ENCODE results near the gene MAP3K7CL. TPM values are rescaled to one million over a fixed set of nuclear protein-coding genes. Genes with fewer than 3 reads are reported as not detected.
A peak's percentile ranks its signal among the peaks of the same experiment; 100 is the strongest.

The MAP3K7CL gene
- total RNA-seq, 1 donor from 2014 or later = 6.9 TPM

DNA sequence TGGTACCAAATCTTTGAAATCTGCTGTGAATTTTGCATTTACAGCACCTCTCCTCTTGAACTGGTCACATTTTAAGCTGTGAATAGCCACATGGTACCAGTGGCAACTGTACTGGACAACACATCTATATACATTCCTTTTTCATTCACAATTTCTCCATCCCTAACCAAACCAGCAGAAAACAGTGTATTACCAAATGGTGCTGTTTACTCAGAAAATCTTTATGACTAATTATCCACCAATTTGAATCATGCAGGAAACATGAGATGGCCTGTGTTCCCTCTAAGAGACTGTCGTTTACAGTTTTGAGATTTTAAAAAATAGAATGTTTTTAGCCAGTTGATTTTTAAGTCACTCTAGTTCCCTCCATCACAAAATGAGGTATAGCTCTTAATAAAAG is 39.4 kb upstream of the MAP3K7CL start:
- intact Hi-C loops (cut with DNase I) = loop anchor here (5.0 kb wide), 1 partner anchor 281 kb away; no protein-coding TSS in a partner anchor
- no peaks in the 10 kb centered on the region for H3K36me3 ChIP-seq
- H3K27ac ChIP-seq = peak overlapping the region; percentile 45
- H3K4me3 ChIP-seq = no peak overlapping the region
- no peaks in the 10 kb centered on the region for H3K9me3 ChIP-seq
- DNase-seq (ENCODE audit: extremely low spot score in 2 of 2) = no peak
- no peaks in the 10 kb centered on the region for H3K27me3 ChIP-seq
- TF ChIP-seq POLR2AphosphoS5 (IDR thresholded peaks at IDR 0.05; ENCODE audit: insufficient read depth in 1 of 2, low read depth in 1 of 2) = no peak
- TF ChIP-seq POLR2A (IDR thresholded peaks at IDR 0.05) = no peak
- TF ChIP-seq, protein P1, sequence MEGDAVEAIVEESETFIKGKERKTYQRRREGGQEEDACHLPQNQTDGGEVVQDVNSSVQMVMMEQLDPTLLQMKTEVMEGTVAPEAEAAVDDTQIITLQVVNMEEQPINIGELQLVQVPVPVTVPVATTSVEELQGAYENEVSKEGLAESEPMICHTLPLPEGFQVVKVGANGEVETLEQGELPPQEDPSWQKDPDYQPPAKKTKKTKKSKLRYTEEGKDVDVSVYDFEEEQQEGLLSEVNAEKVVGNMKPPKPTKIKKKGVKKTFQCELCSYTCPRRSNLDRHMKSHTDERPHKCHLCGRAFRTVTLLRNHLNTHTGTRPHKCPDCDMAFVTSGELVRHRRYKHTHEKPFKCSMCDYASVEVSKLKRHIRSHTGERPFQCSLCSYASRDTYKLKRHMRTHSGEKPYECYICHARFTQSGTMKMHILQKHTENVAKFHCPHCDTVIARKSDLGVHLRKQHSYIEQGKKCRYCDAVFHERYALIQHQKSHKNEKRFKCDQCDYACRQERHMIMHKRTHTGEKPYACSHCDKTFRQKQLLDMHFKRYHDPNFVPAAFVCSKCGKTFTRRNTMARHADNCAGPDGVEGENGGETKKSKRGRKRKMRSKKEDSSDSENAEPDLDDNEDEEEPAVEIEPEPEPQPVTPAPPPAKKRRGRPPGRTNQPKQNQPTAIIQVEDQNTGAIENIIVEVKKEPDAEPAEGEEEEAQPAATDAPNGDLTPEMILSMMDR (IDR thresholded peaks at IDR 0.05) = no peak
- peaks cover 15% of the 10 kb centered on the region for H3K4me1 ChIP-seq

DNA sequence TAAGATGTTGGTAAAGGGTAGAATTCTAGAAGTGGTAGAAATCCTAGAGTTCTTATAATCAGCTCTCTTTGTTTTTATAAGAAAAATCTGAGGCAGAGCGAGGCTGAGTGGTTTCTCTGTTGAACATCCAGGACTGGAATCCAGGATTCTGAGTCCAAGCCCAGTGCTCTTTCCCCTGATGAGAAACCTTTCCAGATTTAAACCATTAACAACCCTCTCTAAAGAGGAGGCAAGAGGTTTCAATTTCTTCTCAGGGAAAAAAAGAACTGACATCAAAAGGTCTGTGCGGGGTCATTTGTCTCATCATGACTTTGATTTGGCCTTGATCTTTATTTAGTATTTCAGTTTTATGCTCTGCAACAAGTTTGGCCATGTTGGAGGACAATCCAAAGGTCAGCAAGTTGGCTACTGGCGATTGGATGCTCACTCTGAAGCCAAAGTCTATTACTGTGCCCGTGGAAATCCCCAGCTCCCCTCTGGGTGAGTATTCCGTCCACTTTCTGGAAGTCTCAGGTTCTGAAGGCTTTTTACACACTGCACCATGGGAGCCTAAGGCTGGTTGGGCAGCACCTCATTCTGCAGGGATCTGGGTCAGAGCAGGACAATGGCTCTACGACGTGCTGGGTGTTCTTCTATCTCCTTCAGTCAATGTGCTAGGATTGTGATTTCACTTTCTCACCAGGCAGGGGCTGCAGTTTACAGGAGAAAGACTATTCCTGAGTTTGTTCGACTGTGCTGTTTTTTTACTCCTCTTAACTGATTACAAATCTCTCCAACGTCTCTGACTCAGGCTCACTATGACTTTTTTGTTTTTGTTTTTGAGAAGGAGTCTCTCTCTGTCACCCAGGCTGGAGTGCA is 38.1 kb upstream of the MAP3K7CL start:
- TF ChIP-seq POLR2AphosphoS5 (IDR thresholded peaks at IDR 0.05; ENCODE audit: insufficient read depth in 1 of 2, low read depth in 1 of 2) (no peak), POLR2A (IDR thresholded peaks at IDR 0.05) (no peak)
- TF ChIP-seq, protein P1 (IDR thresholded peaks at IDR 0.05) = no peak
- H3K4me3 ChIP-seq = no peak overlapping the region
- H3K4me1 ChIP-seq = peaks cover 15% of the 10 kb centered on the region
- no peak for DNase-seq (ENCODE audit: extremely low spot score in 2 of 2)
- no peaks in the 10 kb centered on the region for H3K27me3 ChIP-seq
- H3K9me3 ChIP-seq = no peaks in the 10 kb centered on the region
- peak overlapping the region; percentile 45 for H3K27ac ChIP-seq
- intact Hi-C loops (cut with DNase I) = loop anchor here (5.0 kb wide), 1 partner anchor 280 kb away; no protein-coding TSS in a partner anchor
- H3K36me3 ChIP-seq = no peaks in the 10 kb centered on the region

DNA sequence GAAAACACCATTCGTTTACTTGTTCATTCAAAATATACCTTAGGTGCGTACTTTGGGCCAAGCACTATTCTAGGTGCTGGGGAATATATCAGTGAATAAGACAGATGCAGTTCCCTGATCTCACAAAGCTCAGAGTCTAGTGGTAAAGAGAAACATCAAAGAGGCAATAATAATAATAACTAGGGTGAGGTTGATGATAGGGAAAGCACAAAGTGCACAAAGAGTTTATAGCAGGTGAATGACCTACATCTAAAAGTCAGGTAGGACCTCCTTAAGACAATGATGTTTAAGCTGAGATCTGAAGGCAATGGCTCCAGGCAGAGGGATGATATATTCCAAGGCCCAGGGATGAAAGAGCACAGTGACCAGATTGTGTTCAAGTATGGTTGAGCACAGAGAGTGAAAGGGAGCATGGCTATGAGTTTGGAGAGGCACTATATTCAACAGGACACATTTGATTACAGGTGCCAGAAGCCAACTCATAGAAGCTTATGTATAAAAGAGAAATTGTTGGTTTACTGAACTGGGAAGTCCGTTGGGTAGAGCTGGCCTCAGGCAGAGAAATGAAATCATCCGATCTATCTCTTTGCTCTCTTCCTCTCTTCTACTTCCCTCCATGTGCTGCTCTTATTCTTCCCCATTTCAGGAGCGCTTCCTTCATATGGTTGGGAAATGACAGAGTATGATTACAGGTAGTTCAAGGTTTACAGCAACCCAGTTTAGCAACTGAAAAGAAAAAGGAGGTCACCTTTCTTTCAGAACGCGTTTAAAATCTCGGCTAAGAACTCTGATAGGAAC is 34.0 kb upstream of the MAP3K7CL start:
- no peak overlapping the region for H3K4me3 ChIP-seq
- intact Hi-C loops (cut with DNase I) = no loop called here
- no peak overlapping the region for H3K27ac ChIP-seq
- TF ChIP-seq, protein P1 (IDR thresholded peaks at IDR 0.05) = no peak
- no peak for TF ChIP-seq POLR2A (IDR thresholded peaks at IDR 0.05)
- TF ChIP-seq POLR2AphosphoS5 (IDR thresholded peaks at IDR 0.05; ENCODE audit: insufficient read depth in 1 of 2, low read depth in 1 of 2) = no peak
- H3K27me3 ChIP-seq = no peaks in the 10 kb centered on the region
- H3K36me3 ChIP-seq = no peaks in the 10 kb centered on the region
- DNase-seq (ENCODE audit: extremely low spot score in 2 of 2) = no peak
- H3K4me1 ChIP-seq = peaks cover 10% of the 10 kb centered on the region
- no peaks in the 10 kb centered on the region for H3K9me3 ChIP-seq

DNA sequence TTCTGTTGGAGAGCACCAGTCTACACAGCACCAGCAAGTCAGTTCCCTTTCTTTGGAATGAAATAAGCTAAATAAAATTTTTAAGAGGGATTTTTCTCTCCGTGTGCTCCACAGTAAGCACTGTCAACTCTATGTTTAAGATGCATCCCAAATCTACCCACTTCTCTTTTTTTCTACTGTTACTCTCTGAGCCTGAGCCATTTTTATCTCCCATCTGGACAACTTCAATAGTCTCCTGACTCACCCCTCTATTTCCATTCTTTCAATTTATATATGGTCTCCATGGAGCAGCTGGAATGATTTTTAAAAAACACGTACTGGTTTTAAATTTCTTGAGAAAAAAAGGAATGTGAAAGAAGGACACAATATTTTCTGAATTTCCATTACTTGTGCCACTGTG is 32.3 kb upstream of the MAP3K7CL start:
- intact Hi-C loops (cut with DNase I) = no loop called here
- no peaks in the 10 kb centered on the region for H3K27me3 ChIP-seq
- H3K36me3 ChIP-seq = no peaks in the 10 kb centered on the region
- no peaks in the 10 kb centered on the region for H3K9me3 ChIP-seq
- no peaks in the 10 kb centered on the region for H3K4me1 ChIP-seq
- no peak overlapping the region for H3K4me3 ChIP-seq
- no peak for DNase-seq (ENCODE audit: extremely low spot score in 2 of 2)
- no peak overlapping the region for H3K27ac ChIP-seq
- no peak for TF ChIP-seq POLR2A (IDR thresholded peaks at IDR 0.05)
- no peak for TF ChIP-seq POLR2AphosphoS5 (IDR thresholded peaks at IDR 0.05; ENCODE audit: insufficient read depth in 1 of 2, low read depth in 1 of 2)
- TF ChIP-seq, protein P1 (IDR thresholded peaks at IDR 0.05) = no peak

Measured in vagina (tissue), 2 donors.